ENCODE measurements around the gene TRAPPC11.
A peak's percentile ranks its signal among the peaks of the same experiment; 100 is the strongest.

TRAPPC11 gene

DNA sequence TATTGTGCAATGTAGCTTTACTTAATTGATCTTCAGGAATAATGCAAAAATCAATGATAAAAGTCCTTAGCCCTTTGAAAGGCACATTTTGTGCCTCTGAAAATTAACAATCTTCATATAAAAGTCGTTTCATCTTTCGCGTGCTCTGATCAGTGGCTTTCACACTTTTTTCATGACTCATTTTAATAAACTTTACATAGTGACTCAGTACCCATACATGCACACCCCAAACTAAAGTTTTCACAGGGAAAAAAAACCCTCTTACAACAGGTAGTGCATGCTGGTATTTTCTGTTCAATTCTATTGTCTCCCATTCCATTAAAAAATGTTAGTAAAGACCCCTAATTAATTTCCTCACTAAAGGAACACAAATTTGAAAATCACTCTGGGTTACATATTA lies 21.6 kb upstream of the TRAPPC11 start:
- no peak for DNase-seq

- DNase-seq = no peak
These were observed 20.7 kb upstream of the TRAPPC11 start for GRCh38 chr4:183638436-183638835.

- no peak for DNase-seq
These were observed 19.8 kb upstream of the TRAPPC11 start for GRCh38 chr4:183639291-183639690.

- DNase-seq = no peak
These were observed 13.8 kb upstream of the TRAPPC11 start for GRCh38 chr4:183645326-183645725.

DNA sequence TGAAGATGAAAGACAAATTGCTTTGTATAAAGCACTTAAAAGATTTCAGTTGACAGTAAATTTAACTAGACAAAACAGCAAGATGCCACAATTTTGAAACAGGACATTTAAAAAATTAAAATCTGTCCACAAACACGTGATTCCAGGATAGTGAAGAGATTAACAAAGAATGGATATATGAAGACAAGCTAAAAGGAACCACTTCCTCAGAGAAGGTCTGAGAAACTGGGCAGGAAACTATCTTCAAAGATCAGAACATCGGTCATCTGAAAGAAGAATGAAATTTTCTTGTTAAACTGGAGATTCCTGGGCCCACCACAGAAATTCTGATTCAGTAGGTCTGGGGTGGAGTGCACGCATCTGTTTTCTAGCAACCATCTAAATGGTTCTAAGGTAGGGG lies 1.5 kb upstream of the TRAPPC11 start:
- DNase-seq = no peak

- DNase-seq = peak in 18 of 51 donors; percentile 3 to 65 (median 32)
These were observed 598 bp upstream of the TRAPPC11 start for GRCh38 chr4:183658362-183659028.

GRCh38 chr4:183659872-183660242 lies 764 bp downstream of the TRAPPC11 start:
- DNase-seq = peak in 1 of 51 donors; percentile 14

DNA sequence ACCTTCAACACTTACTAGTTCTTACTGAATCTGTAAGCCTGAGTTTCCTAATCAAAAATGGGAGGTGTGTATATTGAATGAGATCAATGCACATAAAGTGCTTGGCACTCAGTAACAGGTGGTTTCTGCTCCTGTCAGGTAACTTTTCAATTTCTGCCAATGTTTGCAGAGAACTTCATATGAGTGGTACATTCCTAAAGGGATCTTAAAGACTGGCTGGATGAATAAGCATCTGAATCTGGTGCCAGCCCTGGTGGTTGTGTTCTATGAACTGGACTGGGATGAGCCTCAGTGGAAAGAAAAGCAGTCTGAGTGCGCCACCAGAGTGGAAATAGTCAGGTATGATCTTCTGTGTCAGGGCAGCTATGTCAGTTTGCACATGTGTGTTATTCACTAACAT lies 7.0 kb downstream of the TRAPPC11 start:
- DNase-seq = no peak

- DNase-seq = no peak
These were observed 11.2 kb downstream of the TRAPPC11 start for GRCh38 chr4:183670251-183670650.

DNA sequence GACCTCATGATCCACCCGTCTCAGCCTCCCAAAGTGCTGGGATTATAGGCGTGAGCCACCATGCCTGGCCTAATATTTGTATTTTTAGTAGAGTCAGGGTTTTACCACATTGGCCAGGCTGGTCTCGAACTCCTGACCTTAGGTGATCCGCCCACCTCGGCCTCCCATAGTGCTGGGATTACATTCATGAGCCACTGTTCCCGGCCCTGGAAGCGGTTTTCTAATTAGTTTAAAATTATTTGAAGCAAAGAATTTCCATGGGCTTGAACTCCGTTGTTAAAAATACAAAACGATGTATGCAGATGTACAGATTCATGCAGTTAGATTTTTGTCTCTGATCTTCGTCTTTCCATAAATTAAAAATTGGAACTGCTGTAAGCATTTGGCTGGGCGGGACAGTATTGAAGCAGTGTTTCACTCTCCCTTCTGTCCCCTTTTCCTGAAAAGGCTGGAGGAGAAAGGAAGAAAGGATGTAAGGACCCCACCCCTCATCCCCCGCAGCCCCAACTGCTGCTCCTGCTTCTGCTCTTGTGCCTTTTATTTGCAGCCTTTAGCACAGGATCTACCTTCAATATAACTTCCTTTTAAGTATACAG lies 12.0 kb downstream of the TRAPPC11 start:
- DNase-seq = no peak

DNA sequence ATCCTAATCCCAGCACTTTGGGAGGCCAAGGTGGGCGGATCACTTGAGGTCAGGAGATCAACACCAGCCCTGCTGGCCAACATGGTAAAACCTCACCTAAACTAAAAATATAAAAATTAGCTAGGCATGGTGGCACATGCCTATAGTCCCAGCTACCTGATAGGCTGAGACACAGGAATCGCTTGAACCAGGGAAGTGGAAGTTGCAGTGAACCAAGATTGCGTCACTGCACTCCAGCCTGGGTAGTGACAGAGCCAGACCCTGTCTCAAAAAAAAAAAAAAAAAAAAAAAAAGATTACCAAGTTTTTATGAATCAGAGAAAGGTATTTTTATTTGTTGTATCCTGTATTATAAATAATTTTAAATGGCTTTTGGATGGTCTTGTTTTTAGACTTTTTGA lies 15.1 kb downstream of the TRAPPC11 start:
- no peak for DNase-seq

- DNase-seq = no peak
These were observed 16.5 kb downstream of the TRAPPC11 start for GRCh38 chr4:183675625-183676024.

DNA sequence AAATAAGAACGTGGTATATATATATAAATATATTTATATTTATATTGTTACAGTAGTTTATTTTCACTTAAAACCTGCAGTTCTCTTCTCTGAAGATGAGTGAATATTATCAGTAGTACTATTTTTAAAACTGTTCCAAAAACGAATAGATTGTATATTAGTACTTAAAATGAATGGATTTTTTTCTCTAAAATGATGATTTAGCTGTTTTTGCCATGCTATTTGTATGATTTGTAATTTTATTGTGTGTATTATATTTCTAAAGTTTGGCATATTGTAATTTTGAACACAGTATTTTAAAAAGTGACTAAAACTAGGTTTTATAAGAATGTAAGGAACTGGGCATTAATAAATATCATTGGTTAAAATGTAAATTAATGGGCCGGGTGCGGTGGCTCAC lies 22.0 kb downstream of the TRAPPC11 start:
- no peak for DNase-seq

DNA sequence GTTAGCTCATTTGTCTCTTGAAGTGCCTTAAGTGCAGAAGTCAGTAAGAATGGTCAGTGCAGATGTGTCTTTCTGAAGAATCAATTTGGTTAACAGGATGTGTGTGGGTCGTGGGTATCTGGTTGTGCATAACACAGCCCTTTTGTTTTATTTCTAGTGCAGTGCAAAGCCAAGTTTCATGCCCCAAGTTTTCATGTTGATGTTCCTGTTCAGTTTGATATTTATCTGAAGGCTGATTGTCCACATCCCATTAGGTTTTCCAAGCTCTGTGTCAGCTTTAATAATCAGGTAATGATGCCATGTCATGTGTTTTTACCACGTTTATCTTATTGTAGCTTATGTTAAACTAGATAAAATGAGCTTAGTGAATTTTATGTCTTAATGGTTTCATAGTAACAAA lies 27.4 kb downstream of the TRAPPC11 start:
- DNase-seq = no peak

DNA sequence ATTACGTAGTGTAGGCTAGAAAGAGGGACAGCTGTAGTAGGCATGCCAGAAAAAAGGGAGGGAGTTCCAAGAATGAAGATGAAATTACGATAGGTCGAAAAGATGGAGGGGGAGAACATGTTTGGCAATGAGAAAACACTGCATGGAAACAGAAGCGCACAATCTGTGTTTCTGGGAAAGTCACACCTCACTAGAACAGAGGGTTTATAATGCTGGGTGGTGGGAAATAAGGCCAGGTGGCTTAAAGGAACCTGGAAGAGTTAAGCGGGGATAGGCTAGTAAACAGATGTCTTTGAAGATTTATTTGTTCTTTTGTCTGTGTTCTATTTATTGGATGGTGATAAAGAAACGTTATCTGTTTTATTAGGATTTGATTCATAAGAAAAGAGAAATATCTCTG lies 29.1 kb downstream of the TRAPPC11 start:
- DNase-seq = no peak

DNA sequence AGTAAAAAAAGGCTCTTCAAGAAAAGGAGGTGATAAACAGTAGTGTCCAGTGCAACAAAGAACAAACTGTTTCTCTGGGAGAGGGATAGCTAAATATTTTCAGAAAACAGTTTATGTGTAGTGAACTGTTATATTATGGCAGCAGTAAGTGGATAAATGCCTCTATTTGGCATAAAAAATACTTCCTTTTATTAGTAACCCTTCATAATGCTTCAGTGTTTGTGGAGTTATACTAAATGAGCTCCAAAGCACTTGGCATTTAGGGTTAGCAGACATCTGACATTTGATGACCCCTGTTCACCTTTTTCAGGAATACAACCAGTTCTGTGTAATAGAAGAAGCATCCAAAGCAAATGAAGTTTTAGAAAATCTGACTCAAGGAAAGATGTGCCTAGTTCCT lies 31.9 kb downstream of the TRAPPC11 start:
- no peak for DNase-seq

- no peak for DNase-seq
These were observed 32.8 kb downstream of the TRAPPC11 start for GRCh38 chr4:183691897-183692296.

GRCh38 chr4:183698909-183699308 lies 39.8 kb downstream of the TRAPPC11 start:
- no peak for DNase-seq

- no peak for DNase-seq
These were observed 41.3 kb downstream of the TRAPPC11 start for GRCh38 chr4:183700407-183700806.

DNA sequence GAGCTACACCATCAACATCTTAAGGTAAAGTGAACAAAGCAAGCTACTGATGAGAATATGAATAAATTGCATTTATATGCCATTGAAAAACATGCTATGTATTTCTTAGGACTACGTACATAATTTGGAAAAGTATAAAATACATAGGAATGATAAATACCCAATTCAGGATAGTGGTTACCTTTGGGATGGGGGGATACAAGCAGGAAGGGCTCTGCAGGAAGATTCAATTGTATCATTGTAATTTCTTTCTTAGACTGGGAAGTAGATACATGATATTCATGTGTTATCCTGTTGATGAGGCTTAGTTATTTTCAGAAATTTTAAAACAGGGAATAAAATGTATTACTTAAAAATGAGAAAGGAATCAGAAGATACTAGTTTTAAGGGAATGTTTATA lies 43.4 kb downstream of the TRAPPC11 start:
- DNase-seq = no peak

- DNase-seq = no peak
These were observed 55.5 kb downstream of the TRAPPC11 start for GRCh38 chr4:183714626-183715025.

DNA sequence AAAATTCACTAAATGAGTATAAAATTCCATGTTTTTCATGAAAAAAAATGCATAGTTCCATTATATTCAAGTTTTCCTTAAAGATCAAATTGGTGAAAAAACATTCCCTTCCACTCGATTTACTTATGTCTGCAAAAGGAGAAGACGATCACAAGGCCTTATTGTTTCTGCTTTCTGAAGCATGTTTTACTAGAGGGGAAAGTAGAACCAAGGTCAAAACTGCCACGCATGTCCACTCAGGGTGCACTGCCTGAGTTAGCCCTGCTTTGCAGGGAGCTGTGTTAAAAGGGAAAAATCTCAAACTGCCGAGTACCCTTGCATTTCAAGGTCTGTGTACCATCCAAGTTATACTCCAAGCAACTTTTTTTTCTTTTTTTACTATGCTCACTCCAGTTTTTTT lies 57.2 kb downstream of the TRAPPC11 start:
- no peak for DNase-seq

GRCh38 chr4:183718876-183719275 lies 59.8 kb downstream of the TRAPPC11 start:
- no peak for DNase-seq
